OCI-LY7 (cell line): ENCODE measurements around the gene KRT17. TPM values are rescaled to one million over a fixed set of nuclear protein-coding genes. Genes with fewer than 3 reads are reported as not detected.

Source experiments
- BruUV-seq: library from RNA; stranded (reverse); fragments of 400-500 nt; replicated peaks from 2 replicates; lab custom pipeline; 2021; lab: Mats Ljungman, UMichigan
- CTCF ChIA-PET: fragments of 300-600 bp; sonication (Branson Sonifier 250); formaldehyde crosslinking; loops from one replicate; lab custom pipeline; 2022; ENCODE audit warnings: antibody characterized with exemption; ENCODE audit not compliant: unreplicated experiment; lab: Charles Lee
- POLR2A ChIA-PET: fragments of 300-600 bp; sonication (Branson Sonifier 250); formaldehyde crosslinking; loops from one replicate; lab custom pipeline; 2022; ENCODE audit warnings: antibody characterized with exemption; lab: Charles Lee
- DNase-seq: peaks from one replicate; pipeline ENCODE4 v3.0.0-alpha.2; 2015; ENCODE audit warnings: low spot score
- H2AFZ ChIP-seq: fragments of 200-600 bp; sonication (generic), shearing (Covaris generic); 2 replicates; pipeline ENCODE4 v1.6.1; 2014; ENCODE audit warnings: mild to moderate bottlenecking, antibody characterized with exemption, low read length, moderate library complexity
- H3K27ac ChIP-seq: fragments of 200-600 bp; sonication (generic); 2 replicates; pipeline ENCODE4 v1.5.1; 2014; ENCODE audit warnings: mixed run types, low read depth, mild to moderate bottlenecking, moderate library complexity, low read length, inconsistent platforms; ENCODE audit not compliant: poor library complexity, severe bottlenecking
- H3K36me3 ChIP-seq: fragments of 200-600 bp; sonication (generic); 2 replicates; pipeline ENCODE4 v1.6.1; 2014; ENCODE audit warnings: mild to moderate bottlenecking, antibody characterized with exemption, low read length, moderate library complexity, mixed read lengths; ENCODE audit not compliant: insufficient read depth
- H3K4me1 ChIP-seq: fragments of 200-600 bp; sonication (generic); 2 replicates; pipeline ENCODE4 v1.5.1; 2014; ENCODE audit warnings: mild to moderate bottlenecking, low read length; ENCODE audit not compliant: insufficient read depth, poor library complexity, severe bottlenecking
- H3K4me2 ChIP-seq: fragments of 200-600 bp; sonication (generic); 2 replicates; pipeline ENCODE4 v1.6.1; 2014; ENCODE audit warnings: mild to moderate bottlenecking, low read length
- H3K4me3 ChIP-seq: fragments of 200-600 bp; sonication (generic); 2 replicates; pipeline ENCODE4 v1.5.1; 2014; ENCODE audit warnings: mild to moderate bottlenecking, low read depth, low read length; ENCODE audit not compliant: poor library complexity, severe bottlenecking
- H3K79me2 ChIP-seq: fragments of 200-600 bp; sonication (generic); 2 replicates; pipeline ENCODE4 v1.6.1; 2016; ENCODE audit warnings: low read depth, mild to moderate bottlenecking, low read length, moderate library complexity, mixed read lengths; ENCODE audit not compliant: insufficient read depth
- H3K9me2 ChIP-seq: fragments of 200-600 bp; sonication (generic); 2 replicates; pipeline ENCODE4 v1.6.1; 2016; ENCODE audit warnings: mild to moderate bottlenecking, low read length, mixed read lengths; ENCODE audit not compliant: insufficient read depth
- H3K9me3 ChIP-seq: fragments of 200-600 bp; sonication (generic); 2 replicates; pipeline ENCODE4 v1.6.1; 2014; ENCODE audit warnings: mild to moderate bottlenecking, mixed run types, low read length, mixed read lengths
- H4K20me1 ChIP-seq: fragments of 200-600 bp; sonication (generic); 2 replicates; pipeline ENCODE4 v1.6.1; 2014; ENCODE audit warnings: mild to moderate bottlenecking, antibody characterized with exemption, low read length, moderate library complexity, mixed read lengths; ENCODE audit not compliant: insufficient read depth
- CTCF ChIP-seq: fragments of 200-600 bp; sonication (generic); conservative IDR thresholded peaks from 2 replicates; pipeline ENCODE4 v1.5.1; 2014; ENCODE audit warnings: mild to moderate bottlenecking, antibody characterized with exemption, low read length, moderate library complexity, mixed read lengths
- EZH2phosphoT487 ChIP-seq: fragments of 200-600 bp; sonication (generic); IDR thresholded peaks from 2 replicates; pipeline ENCODE4 v1.6.1; 2018; ENCODE audit warnings: low read depth, borderline replicate concordance, mild to moderate bottlenecking, mixed run types, antibody characterized with exemption, low read length, moderate library complexity, mixed read lengths
- intact Hi-C: fragments of 100-400 bp; cut with micrococcal nuclease; formaldehyde crosslinking; loops from one replicate; pipeline ENCODE4 v1.10.0; 2022; ENCODE audit not compliant: unreplicated experiment
- total RNA-seq, 2 experiments: library from RNA; depleted of rRNA in 1 of 2; stranded (reverse); fragments of >200 nt in 1 of 2; shearing (Covaris generic) in 1 of 2; gene quantifications; 2 replicates each; pipeline ENCODE4 v1.2.3, GENCODE V29; 2014 to 2022

Gene KRT17
- total RNA-seq, 2 experiments from 2014 or later, result 2.1 TPM; not detected in 1

- ChIA-PET CTCF (interaction anchor here (1.0 kb wide), 1 partner anchor 11 kb away, joined by 4 read pairs; no protein-coding TSS in a partner anchor), POLR2A (no interaction called here)
- no TSS peak for BruUV-seq
- intact Hi-C loops, result no loop called here
- Histone ChIP-seq H3K4me2 (no peak overlapping the region), H3K27ac (no peak overlapping the region), H3K79me2 (no peaks in the 10 kb centered on the region), H3K36me3 (no peaks in the 10 kb centered on the region), H3K4me3 (no peak overlapping the region), H3K9me2 (no peaks in the 10 kb centered on the region), H3K4me1 (peaks cover 10% of the 10 kb centered on the region), H2AFZ (no peak overlapping the region), H3K9me3 (no peaks in the 10 kb centered on the region), H4K20me1 (no peaks in the 10 kb centered on the region)
- TF ChIP-seq EZH2phosphoT487 (no peak), CTCF (no peak)
- DNase-seq, result no peak
These were observed 27.5 kb upstream of the KRT17 start for GRCh38 chr17:41651625-41652460.

DNA sequence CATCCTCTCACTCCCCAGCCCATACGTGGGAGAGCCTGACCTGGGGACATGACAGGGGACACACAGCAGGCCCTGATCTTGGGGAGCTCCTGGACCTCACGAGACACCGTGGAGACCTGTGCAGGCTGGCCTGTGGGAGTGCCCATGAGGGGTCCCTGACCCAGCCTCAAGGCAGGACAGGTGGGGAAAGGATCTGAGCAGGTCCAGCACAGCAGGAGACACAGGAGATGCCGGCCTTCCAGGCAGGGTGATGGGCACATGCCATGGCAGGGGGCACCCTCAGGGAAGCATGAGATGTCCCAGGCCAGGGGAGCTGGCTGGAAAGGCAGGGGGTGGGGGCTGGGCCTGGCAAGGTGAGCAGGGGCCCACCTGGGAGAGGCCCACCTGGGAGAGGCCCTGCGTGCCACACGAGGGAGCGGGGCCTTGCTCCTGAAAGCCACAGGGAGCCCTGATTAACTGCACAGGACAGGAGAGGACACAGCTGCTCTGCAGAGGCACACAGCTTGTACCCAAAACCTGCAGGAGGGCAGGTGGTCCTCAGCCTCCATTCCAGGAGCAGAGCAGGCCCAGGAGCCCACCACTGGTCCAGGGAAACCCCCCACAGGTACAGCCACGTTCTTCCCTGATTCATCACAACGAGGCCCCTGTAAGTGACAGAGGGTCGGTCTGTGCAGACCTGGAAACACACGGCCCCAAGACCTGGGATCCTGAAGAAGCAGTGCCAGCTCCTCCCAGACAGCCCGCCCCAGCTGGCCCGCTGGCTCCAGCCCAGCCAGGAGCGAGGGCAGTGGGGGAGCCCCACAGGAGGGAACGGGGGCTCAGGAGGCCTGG is 26.6 kb upstream of the KRT17 start:
- Histone ChIP-seq H3K4me2 (no peak overlapping the region), H4K20me1 (no peaks in the 10 kb centered on the region), H3K27ac (no peak overlapping the region), H2AFZ (no peak overlapping the region), H3K9me3 (no peaks in the 10 kb centered on the region), H3K9me2 (no peaks in the 10 kb centered on the region), H3K4me3 (no peak overlapping the region), H3K4me1 (peaks cover 10% of the 10 kb centered on the region), H3K36me3 (no peaks in the 10 kb centered on the region), H3K79me2 (no peaks in the 10 kb centered on the region)
- intact Hi-C loops, result no loop called here
- BruUV-seq, result no TSS peak
- TF ChIP-seq CTCF (no peak), EZH2phosphoT487 (no peak)
- DNase-seq, result no peak
- ChIA-PET POLR2A (no interaction called here), CTCF (interaction anchor here (2.9 kb wide), 1 partner anchor 12 kb away, joined by 26 read pairs; no protein-coding TSS in a partner anchor)
